Measurements from ENCODE around the gene INSRR.

INSRR gene

GRCh38 chr1:156869455-156869854 lies 10.5 kb upstream of the INSRR start:
- DNase-seq: no peak

- DNase-seq: no peak
These were observed 9.4 kb upstream of the INSRR start for GRCh38 chr1:156868341-156868740.

GRCh38 chr1:156866249-156866909 lies 7.5 kb upstream of the INSRR start:
- no peak for DNase-seq

- no peak for DNase-seq
These were observed 6.9 kb upstream of the INSRR start for GRCh38 chr1:156865865-156866248.

- no peak for DNase-seq
These were observed 6.3 kb upstream of the INSRR start for GRCh38 chr1:156865258-156865657.

GRCh38 chr1:156864796-156865195 lies 5.9 kb upstream of the INSRR start:
- DNase-seq: no peak

- DNase-seq: no peak
These were observed 4.7 kb upstream of the INSRR start for GRCh38 chr1:156863631-156864030.

GRCh38 chr1:156862997-156863599 lies 4.2 kb upstream of the INSRR start:
- no peak for DNase-seq

GRCh38 chr1:156862584-156862983 lies 3.7 kb upstream of the INSRR start:
- DNase-seq: no peak

- peak; percentile 47 for DNase-seq
These were observed 1.9 kb upstream of the INSRR start, which contains the start of gene NTRK1 for GRCh38 chr1:156860628-156861423. TSS of gene NTRK1 (plus strand) at chr1:156860865. CDS start at chr1:156860935, 70 bp downstream.

- DNase-seq: peak; percentile 21
These were observed 1.3 kb upstream of the INSRR start for GRCh38 chr1:156860113-156860627.

- DNase-seq: no peak
These were observed 701 bp upstream of the INSRR start for GRCh38 chr1:156859523-156860112.

- no peak for DNase-seq
These were observed 361 bp downstream of the INSRR start for GRCh38 chr1:156858555-156858956.

GRCh38 chr1:156857532-156857931 lies 1.4 kb downstream of the INSRR start:
- DNase-seq: no peak

GRCh38 chr1:156856282-156856785 lies 2.6 kb downstream of the INSRR start:
- DNase-seq: no peak

GRCh38 chr1:156854634-156855033 lies 4.3 kb downstream of the INSRR start:
- no peak for DNase-seq

- no peak for DNase-seq
These were observed 5.2 kb downstream of the INSRR start for GRCh38 chr1:156853761-156854160.

- DNase-seq: peak; percentile 81
These were observed 6.5 kb downstream of the INSRR start for GRCh38 chr1:156852418-156852874.

- no peak for DNase-seq
These were observed 7.0 kb downstream of the INSRR start for GRCh38 chr1:156851779-156852417.

- DNase-seq: no peak
These were observed 9.8 kb downstream of the INSRR start for GRCh38 chr1:156849151-156849496.

GRCh38 chr1:156848461-156849150 lies 10.3 kb downstream of the INSRR start:
- no peak for DNase-seq

All from DMS79 (cell line).